ENCODE data around the gene TEX11.
"Not testable (repeated sequence)": the region's sequence is repeated elsewhere in the genome, so short reads cannot be mapped to it uniquely, and the experiment has no call there.

TEX11 gene

DNA sequence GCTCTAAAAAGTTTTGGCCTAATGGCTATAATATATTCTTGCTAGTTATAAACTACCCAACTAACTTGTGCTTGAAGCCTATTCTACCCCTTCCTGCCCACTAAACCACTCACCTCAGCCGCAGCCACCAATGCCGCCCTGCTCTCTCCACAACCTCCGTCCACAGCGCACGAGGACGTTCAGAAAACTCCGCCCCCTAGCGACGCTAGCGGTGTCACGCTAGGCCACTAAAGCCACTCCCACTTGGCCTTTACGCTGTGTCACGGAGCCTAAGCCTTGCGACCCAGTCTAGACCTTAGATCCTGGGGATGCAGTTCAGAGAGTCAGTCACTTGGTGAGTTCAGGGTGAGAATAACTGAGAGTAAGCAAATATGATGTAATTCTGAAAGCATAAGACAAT, at the start of gene TEX11:
Gene TEX11 (minus strand): TSS at position 171 of the 400 bp plus-strand sequence. CDS start 922 bp downstream, outside the sequence.
- no peak for DNase-seq
- in situ Hi-C loops (cut with HindIII; ENCODE audit: low pct_ligation_motif_present, low pct_unique_long_range_greater_than_20kb, low sequenced_read_pairs), result no loop called here

DNA sequence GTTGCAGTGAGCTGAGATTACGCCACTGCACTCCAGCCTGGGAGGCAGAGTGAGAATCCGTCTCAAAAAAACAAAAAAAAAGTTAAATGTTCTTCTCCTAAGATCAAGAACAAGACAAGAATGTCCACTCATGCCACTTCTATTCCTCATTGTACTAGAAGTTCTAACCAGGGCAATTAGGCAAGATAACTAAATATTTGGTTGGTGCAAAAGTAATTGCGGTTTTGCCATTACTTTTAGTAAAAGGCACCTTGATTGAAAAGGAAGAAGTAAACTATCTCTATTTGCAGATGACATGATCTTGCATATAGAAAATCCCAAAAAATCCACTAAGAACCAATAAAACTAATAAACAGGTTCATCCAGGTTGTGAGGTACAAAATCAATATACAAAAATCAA, 46.4 kb upstream of the TEX11 start:
- in situ Hi-C loops (cut with HindIII; ENCODE audit: low pct_ligation_motif_present, low pct_unique_long_range_greater_than_20kb, low sequenced_read_pairs), result no loop called here
- DNase-seq, result no peak

DNA sequence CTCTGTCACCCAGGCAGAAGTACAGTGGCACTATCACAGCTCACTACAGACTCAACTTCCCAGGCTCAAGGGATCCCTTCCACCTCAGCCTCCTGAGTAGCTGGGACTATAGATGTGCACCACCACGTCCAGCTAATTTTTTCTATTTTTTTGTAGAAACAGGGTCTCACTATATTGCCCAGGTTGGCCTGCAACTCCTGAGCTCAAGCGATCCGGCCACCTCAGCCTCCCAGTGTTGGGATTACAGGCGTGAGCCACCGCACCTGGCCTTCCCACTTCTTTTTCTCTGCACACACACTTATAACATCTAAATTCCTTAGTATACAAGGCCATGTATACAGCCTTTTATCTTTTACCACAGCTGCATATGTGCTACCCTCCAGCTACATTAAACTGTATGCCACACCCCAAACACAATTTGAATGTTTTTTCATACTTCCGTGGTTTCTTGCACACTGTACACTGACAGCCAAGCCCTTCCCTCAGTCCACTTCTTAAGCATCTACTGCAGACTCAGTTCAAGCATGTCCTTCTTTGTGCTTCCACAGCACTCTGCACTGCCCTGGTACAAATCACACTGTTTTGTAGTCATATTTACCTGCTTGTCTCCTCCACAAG, 15.9 kb upstream of the TEX11 start:
- DNase-seq, result no peak
- in situ Hi-C loops (cut with HindIII; ENCODE audit: low pct_ligation_motif_present, low pct_unique_long_range_greater_than_20kb, low sequenced_read_pairs), result no loop called here

DNA sequence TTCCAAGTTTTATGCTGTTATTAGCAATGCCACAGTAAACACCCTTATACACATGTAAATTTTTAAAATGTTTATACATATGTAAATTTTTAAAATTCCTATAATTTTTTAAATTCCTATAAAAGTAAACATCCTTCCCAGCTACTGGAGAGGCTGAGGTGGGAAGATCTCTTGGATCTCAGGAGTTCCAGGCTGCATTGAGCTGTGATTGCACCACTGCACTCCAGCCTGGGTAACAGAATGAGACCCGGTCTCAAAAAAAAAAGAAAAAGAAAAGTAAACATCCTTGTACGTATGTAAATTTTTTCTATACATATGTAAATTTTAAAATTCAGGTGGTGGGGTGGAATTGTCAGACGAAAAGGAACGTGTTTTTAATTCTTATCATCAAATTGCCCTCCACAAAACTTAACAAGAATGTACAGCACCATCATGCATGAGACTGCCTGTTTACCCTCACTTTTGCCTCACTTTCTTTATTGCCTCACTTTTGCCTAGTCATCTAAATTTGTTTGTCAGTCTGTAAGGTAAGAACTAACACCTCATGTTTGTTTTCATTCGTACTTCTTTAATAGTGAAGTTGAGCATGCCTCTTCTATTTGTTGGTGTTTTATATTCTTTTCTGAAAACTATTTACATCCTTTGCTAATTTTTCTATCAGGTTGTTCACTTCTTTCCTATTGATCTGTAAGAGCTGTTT, 14.4 kb upstream of the TEX11 start:
- no peak for DNase-seq
- in situ Hi-C loops (cut with HindIII; ENCODE audit: low pct_ligation_motif_present, low pct_unique_long_range_greater_than_20kb, low sequenced_read_pairs), result no loop called here

DNA sequence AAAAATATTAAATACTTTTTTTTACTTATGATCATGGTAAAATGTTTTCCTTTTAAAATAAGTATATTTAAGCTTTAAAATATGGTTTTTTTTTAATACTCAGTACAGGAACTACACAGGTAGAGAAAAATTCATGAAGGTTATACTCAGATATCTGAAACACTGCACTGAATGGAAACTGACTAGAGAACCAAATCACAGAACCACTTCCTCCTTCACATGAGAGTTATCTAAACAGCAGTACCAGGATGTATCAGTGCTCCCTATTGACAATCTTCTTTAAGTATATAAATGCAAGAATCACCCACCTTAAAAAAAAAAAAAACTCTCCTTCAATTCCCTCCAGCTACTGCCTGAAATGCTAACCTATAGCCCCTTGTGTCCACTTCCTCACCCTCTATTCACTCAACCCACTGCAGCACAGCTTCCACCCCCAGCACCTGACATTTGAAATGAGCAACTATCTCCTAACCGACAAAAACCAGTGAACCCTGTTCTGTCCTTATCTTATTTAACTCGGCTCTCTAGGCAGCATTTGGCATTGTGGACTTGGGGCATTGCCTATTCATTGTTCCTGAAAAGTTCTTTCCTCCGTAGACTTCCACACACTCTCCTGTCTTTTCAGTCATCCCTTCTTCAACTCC, 13.3 kb upstream of the TEX11 start:
- in situ Hi-C loops (cut with HindIII; ENCODE audit: low pct_ligation_motif_present, low pct_unique_long_range_greater_than_20kb, low sequenced_read_pairs), result no loop called here
- no peak for DNase-seq

DNA sequence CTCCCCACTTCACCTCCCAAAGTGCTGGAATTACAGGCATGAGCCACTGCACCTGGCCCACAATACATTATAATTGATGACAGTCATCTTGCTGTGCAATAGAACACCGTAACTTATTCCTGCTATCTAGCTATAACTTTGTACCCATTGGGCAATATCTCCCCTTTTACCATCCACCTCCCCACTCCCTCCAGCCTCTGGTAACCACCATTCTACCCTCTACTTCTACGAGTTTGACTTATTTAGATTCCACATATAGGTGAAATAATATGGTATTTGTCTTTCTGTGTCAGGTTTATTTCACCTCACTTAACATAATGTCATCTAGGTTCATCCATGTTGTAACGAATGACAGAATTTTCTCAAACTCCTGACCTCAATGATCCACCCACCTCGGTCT, 8.2 kb upstream of the TEX11 start:
- no peak for DNase-seq
- in situ Hi-C loops (cut with HindIII; ENCODE audit: low pct_ligation_motif_present, low pct_unique_long_range_greater_than_20kb, low sequenced_read_pairs), result no loop called here

DNA sequence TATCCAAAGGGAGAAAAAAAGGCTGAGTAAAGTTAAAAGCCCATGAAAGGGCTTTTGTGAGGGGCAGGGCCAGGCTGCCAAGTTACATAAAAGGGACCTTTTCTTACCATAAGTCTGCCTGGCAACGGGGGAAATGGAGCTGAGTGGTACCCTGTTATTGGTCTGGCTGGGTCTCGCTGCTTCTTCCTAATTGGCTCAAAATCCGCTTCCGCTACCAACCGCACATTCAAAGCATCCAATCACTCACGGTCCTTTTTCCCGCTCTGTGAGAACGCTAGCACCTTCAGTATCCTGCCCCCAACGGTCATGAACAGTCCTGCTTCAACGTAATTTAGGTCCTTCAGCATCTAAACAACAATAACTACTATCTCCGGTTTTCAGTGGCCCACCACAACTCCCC, 611 bp downstream of the TEX11 start:
- in situ Hi-C loops (cut with HindIII; ENCODE audit: low pct_ligation_motif_present, low pct_unique_long_range_greater_than_20kb, low sequenced_read_pairs), result no loop called here
- DNase-seq, result no peak

DNA sequence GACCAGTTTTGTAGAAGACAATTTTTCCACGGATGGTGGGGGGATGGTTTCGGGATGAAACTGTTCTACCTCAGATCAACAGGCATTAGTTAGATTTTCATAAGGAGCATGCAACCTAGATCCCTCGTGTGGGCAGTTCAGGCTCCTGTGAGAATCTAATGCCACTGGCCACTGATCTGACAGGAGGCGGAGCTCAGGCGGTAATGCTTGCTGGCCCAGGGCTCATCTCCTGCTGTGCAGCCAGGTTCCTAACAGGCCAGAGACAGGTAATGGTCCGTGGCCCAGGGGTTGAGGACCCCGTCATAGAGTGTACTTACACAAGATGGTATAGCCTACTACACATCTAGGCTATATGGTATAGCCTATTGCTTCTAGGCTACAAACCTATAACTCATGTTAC, 7.0 kb downstream of the TEX11 start:
- DNase-seq, result no peak
- in situ Hi-C loops (cut with HindIII; ENCODE audit: low pct_ligation_motif_present, low pct_unique_long_range_greater_than_20kb, low sequenced_read_pairs), result no loop called here

DNA sequence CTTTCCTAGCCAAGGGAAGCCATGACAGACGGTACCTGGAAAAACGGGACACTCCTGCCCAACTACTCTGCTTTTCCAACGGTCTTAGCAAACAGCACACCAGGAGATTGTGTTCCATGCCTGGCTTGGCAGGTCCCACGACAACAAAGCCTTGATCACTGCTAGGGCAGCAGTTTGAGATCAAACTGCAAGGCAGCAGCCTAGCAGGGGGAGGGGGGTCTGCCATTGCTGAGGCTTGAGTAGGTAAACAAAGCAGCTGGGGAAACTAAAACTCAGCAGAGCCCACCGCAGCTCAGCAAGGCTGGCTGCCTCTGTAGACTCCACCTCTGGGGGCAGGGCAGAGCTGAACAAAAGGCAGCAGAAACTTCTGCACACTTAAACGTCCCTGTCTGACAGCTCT, 18.1 kb downstream of the TEX11 start:
- DNase-seq; in situ Hi-C loops (cut with HindIII; ENCODE audit: low pct_ligation_motif_present, low pct_unique_long_range_greater_than_20kb, low sequenced_read_pairs): not testable (repeated sequence)

DNA sequence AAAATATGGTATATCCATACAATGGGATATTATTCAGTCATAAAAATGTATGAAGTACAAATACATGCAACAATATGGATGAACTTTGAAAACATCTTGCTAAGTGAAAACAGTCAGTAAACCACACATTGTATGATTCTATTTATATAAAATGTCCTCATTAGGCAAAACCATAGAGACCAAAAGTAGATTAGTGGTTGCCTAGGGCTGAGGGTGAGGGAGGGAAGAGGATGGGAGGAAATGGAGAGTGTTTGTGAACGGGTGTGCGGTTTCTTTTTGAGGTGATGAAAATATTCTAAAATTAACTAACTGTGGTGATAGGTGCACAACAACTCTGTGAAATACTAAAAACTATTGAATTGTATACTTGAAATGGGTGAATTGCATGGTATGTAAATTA, 29.6 kb downstream of the TEX11 start:
- DNase-seq, result no peak
- in situ Hi-C loops (cut with HindIII; ENCODE audit: low pct_ligation_motif_present, low pct_unique_long_range_greater_than_20kb, low sequenced_read_pairs), result no loop called here

DNA sequence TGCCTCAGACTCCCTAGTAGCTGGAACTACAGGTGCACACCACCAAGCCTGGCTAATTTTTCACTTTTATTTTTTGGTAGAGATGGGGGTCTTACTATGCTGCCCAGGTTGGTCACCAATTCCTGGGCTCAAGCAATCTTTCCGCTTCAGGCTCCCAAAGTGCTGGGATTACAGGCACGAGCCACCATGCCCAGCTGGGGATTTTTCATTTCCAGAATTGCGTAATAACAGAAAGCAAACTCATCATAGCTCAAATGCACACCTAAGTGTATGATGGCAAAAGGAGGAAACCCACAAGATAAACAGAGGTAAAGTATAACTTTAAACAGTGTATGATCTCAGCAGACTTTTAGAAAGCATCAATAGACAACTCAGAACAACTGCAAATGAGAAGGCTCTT, 56.2 kb downstream of the TEX11 start:
- DNase-seq, result no peak
- in situ Hi-C loops (cut with HindIII; ENCODE audit: low pct_ligation_motif_present, low pct_unique_long_range_greater_than_20kb, low sequenced_read_pairs), result no loop called here

DNA sequence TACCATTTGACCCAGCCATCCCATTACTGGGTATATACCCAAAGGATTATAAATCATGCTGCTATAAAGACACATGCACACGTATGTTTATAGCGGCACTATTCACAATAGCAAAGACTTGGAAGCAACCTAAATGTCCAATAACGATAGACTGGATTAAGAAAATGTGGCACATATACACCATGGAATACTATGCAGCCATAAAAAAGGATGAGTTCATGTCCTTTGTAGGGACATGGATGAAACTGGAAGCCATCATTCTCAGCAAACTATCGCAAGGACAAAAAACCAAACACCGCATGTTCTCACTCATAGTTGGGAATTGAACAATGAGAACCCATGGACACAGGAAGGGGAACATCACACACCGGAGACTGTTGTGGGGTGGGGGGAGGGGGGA, 64.4 kb downstream of the TEX11 start:
- DNase-seq; in situ Hi-C loops (cut with HindIII; ENCODE audit: low pct_ligation_motif_present, low pct_unique_long_range_greater_than_20kb, low sequenced_read_pairs): not testable (repeated sequence)

DNA sequence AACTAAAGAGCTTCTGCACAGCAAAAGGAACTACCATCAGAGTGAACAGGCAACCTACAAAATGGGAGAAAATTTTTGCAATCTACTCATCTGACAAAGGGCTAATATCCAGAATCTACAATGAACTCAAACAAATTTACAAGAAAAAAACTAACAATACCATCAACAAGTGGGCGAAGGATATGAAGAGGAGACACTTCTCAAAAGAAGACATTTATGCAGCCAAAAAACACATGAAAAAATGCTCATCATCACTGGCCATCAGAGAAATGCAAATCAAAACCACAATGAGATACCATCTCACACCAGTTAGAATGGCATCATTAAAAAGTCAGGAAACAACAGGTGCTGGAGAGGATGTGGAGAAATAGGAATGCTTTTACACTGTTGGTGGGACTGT, 64.9 kb downstream of the TEX11 start:
- in situ Hi-C loops (cut with HindIII; ENCODE audit: low pct_ligation_motif_present, low pct_unique_long_range_greater_than_20kb, low sequenced_read_pairs); DNase-seq: not testable (repeated sequence)

DNA sequence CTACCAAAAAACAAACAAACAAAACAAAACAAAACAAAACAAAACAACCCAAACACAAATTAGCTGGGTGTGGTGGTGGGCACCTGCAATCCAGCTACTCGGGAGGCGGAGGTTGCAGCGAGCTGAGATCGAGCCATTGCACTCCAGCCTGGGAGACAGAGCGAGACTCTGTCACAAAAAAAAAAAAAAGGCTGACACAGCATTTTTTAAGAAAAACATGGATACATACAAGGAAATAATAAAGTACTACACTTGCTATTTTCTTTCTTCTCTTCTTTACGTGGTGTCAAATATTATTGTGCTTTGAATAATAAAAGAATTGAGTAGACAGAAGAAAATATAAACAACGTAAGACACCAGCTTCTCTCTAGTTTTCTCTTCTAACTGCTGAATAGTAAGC, 73.9 kb downstream of the TEX11 start:
- in situ Hi-C loops (cut with HindIII; ENCODE audit: low pct_ligation_motif_present, low pct_unique_long_range_greater_than_20kb, low sequenced_read_pairs), result no loop called here

DNA sequence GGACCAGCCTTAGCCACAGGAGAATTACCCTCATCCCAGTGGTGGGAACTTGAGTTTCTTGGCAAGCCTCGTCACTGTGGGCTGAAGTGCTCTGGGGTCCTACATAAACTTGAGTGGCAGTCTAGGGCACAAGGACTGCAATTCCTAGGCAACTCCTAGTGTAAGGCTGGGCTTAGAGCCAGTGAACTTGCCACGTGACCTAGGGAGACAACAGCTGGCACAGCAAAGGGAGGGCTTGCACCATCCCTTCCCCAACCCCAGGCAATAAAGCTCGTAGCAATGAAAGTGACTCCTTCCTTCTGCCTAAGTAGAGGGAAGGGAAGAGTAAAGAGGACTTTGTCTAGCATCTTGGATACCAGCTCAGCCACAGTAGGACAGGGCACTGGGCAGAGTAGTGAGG, 81.8 kb downstream of the TEX11 start:
- in situ Hi-C loops (cut with HindIII; ENCODE audit: low pct_ligation_motif_present, low pct_unique_long_range_greater_than_20kb, low sequenced_read_pairs), result no loop called here

More for the DNA sequence above, 73.9 kb downstream of the TEX11 start:
- no peak for DNase-seq

DNA sequence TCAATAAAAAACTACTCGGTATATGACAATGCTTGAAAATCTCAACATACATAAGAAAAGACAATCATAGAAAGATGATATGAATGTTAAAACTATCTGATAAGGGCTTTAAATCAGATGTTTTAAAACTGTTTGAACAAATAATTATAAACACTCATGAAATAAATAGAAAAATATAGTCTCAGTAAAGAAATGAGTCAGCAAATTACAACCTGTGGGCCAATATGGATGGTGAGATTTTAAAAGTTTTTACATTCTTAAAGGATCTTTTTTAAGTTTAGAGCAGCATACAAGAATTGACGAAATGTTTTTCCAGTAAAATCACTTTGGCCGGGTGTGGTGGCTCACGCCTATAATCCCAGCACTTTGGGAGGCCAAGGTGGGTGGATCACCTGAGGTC, 83.1 kb downstream of the TEX11 start:
- no peak for DNase-seq
- in situ Hi-C loops (cut with HindIII; ENCODE audit: low pct_ligation_motif_present, low pct_unique_long_range_greater_than_20kb, low sequenced_read_pairs), result no loop called here

More for the DNA sequence above, 81.8 kb downstream of the TEX11 start:
- no peak for DNase-seq

DNA sequence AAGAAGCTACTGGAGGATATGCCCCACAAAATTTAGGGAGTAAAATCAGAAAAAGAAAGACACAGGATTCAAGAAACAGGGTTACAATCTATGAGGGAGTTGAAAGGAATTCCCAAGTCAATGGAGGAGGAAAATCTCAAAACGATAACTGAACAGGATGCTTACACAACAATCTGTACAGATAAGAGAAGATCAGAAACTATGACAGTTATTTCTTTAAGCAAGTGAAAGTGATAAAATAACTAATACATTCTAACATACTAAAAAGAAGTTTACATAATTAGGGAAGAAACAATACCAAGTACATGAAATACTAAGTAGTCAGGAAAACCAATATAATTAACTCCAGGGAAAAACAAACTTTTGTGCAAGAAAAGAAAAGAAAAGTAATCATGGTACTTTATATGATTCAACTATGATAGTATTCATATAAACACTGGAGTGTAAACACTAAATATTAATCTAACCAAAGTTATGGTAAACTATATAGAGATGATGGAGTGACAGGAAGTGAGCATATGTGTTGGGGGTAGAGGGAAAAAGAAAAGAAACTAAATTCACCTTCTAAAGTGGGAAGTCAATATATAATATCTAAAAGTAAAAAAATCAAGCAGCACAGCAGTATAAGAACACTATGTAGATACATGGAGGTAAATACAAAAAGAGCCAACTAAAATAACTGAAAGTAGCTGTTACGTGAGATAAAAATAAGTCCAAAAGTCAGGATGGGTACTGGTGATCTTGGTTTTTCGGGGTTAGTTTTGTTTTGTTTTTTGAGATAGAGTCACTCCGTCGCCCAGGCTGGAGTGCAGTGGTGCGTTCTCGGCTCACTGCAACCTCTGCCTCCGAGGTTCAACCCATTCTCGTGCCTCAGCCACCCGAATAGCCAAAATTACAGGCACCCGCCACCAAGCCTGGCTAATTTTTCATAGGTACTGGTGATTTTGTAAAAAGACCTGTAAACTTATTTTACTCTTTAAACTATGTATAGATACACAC, 99.3 kb downstream of the TEX11 start:
- DNase-seq, result no peak
- in situ Hi-C loops (cut with HindIII; ENCODE audit: low pct_ligation_motif_present, low pct_unique_long_range_greater_than_20kb, low sequenced_read_pairs), result no loop called here

DNA sequence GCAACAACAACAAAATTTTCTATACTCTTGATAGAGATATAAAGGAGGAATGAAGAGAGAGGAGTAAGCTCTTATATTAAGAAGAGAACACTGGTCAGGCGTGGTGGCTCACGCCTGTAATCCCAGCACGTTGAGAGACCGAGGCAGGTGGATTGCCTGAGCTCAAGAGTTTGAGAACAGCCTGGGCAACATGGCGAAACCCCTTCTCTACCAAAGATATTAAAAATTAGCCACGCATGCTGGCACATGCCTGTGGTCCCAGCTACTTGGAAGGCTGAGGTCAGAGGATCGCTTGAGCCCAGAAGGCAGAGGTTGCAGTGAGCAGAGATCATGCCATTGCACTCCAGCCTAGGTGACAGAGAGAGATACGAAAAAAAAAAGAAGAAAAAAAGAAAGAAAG, 102.4 kb downstream of the TEX11 start:
- in situ Hi-C loops (cut with HindIII; ENCODE audit: low pct_ligation_motif_present, low pct_unique_long_range_greater_than_20kb, low sequenced_read_pairs), result no loop called here

DNA sequence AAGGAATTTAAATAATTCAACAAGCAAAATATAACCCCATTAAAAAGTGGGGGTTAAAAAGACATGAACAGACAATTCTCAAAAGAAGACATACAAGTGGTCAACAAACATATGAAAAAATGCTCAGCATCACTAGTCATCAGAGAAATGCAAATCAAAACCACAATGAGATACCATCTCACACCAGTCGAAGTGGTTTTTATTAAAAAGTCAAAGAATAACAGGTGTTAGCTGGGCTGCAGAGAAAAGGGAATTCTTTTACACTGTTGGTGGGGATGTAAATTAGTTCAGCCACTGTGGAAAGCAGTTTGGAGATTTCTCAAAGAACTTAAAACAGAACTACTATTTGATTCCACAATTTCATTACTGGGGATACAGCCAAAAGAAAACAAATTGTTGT, 111.8 kb downstream of the TEX11 start:
- DNase-seq; in situ Hi-C loops (cut with HindIII; ENCODE audit: low pct_ligation_motif_present, low pct_unique_long_range_greater_than_20kb, low sequenced_read_pairs): not testable (repeated sequence)

More for the DNA sequence above, 102.4 kb downstream of the TEX11 start:
- no peak for DNase-seq
